GM12892 (cell line): ENCODE measurements around the gene RNF114.

Experiments used
- POLR2A ChIP-seq: IDR thresholded peaks from 2 replicates; pipeline ENCODE4 v1.6.1; 2011; ENCODE audit warnings: low read depth, low read length, control low read depth
- POLR2AphosphoS5 ChIP-seq: IDR thresholded peaks from 2 replicates; pipeline ENCODE4 v1.6.1; 2011; ENCODE audit warnings: low read depth, low read length, control low read depth
- TAF1 ChIP-seq: IDR thresholded peaks from 2 replicates; pipeline ENCODE4 v1.6.1; 2011; ENCODE audit warnings: low read depth, mild to moderate bottlenecking, control low read depth, low read length, borderline replicate concordance

DNA sequence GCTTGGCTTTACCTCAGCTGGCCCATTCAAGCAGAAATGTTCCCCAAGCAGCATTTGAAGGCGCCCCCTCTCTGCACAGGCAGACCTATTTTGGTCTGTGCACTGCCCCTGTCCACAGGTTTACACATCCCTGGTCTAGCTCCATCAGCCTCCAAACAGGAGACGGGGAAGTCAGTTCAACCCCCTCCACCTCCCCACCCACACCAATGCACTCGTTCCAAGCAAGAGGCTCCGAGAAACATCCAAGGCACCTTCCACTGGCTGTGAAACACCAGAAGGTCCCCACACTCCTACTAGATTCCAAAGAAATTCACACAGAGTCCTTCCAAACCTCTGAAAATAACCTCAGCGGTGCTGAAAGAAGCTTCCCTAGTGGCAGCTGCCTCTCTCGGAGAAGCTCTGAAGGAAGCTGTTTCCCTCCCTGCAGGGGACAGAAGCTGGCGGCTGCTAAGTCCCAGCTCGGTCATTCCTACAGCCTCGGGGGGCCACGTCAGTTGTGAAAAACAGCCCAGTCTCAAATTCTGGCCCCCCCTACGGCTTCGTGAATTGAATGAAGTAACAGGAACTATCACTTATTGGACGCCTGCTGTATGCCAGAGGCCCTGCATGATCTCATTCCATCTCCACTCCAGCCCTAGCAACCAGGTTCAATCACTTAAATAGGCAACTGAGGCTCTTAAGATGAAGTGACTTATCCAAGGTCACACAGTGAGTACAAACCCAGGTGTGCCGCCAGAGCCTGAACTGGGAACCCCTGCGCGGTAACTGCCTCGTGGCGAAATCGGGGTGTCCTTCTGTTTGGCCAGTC lies 21.7 kb upstream of the RNF114 start:
- TF ChIP-seq POLR2A (no peak), POLR2AphosphoS5 (no peak), TAF1 (no peak)
